Osteocyte (in vitro differentiated cells): ENCODE measurements around the gene GABARAP. TPM values are rescaled to one million over a fixed set of nuclear protein-coding genes. Genes with fewer than 3 reads are reported as not detected.

ENCODE experiments used
- DNase-seq: peaks from one replicate; pipeline ENCODE4 v3.0.0; 2021; ENCODE audit warnings: mixed read lengths; ENCODE audit not compliant: unreplicated experiment; ENCODE audit errors: extremely low spot score
- H3K27ac Mint-ChIP-seq: one replicate; pipeline ENCODE4 v1.8.0; 2021; ENCODE audit warnings: mild to moderate bottlenecking, mixed read lengths; ENCODE audit not compliant: unreplicated experiment
- H3K27me3 Mint-ChIP-seq: one replicate; pipeline ENCODE4 v1.8.0; 2021; ENCODE audit warnings: mixed read lengths; ENCODE audit not compliant: unreplicated experiment
- H3K36me3 Mint-ChIP-seq: one replicate; pipeline ENCODE4 v1.8.0; 2021; ENCODE audit warnings: mixed read lengths; ENCODE audit not compliant: unreplicated experiment
- H3K4me1 Mint-ChIP-seq: one replicate; pipeline ENCODE4 v1.8.0; 2021; ENCODE audit warnings: mixed read lengths; ENCODE audit not compliant: unreplicated experiment
- H3K4me3 Mint-ChIP-seq: one replicate; pipeline ENCODE4 v1.8.0; 2021; ENCODE audit warnings: mild to moderate bottlenecking, moderate library complexity, mixed read lengths; ENCODE audit not compliant: unreplicated experiment
- H3K9me3 Mint-ChIP-seq: one replicate; pipeline ENCODE4 v1.8.0; 2021; ENCODE audit warnings: mixed read lengths; ENCODE audit not compliant: unreplicated experiment
- total RNA-seq: library from RNA; stranded (reverse); gene quantifications from 2 replicates; pipeline ENCODE4 v1.2.1, GENCODE V29; 2021
- TF ChIP-seq, protein P1 (sequence below): fragments of 200-600 bp; sonication (generic); IDR thresholded peaks from 2 replicates; pipeline ENCODE4 v1.5.0; 2021; ENCODE audit warnings: antibody characterized with exemption, mild to moderate bottlenecking, moderate library complexity

The GABARAP gene
- total RNA-seq, 1 donor from 2014 or later, result 642 TPM

DNA sequence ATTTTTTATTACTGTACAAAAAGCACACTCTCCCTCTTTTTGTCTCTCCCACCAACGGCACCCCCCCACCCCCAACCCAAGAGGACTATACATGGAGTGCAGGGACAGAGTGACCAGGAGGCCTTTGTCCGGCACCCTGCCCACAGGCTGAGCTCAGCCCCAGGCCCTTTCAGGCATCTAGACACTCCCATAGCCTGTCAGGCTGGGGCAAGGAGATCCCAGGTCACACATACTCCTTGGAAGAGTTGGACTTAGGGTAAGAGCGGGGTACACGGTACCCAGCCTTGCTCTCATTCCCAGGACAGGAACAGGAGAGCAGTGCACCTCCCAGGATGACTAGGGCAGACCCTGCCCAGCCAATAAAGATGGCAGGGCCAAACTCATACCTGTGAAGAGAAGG is 17.9 kb upstream of the GABARAP start:
- peak overlapping the region; percentile 40 for H3K4me3 Mint-ChIP-seq
- peaks cover 33% of the 10 kb centered on the region for H3K4me1 Mint-ChIP-seq
- H3K27ac Mint-ChIP-seq, result no peak overlapping the region
- DNase-seq, result no peak
- H3K9me3 Mint-ChIP-seq, result no peaks in the 10 kb centered on the region
- peaks cover 14% of the 10 kb centered on the region for H3K27me3 Mint-ChIP-seq
- TF ChIP-seq, protein P1, sequence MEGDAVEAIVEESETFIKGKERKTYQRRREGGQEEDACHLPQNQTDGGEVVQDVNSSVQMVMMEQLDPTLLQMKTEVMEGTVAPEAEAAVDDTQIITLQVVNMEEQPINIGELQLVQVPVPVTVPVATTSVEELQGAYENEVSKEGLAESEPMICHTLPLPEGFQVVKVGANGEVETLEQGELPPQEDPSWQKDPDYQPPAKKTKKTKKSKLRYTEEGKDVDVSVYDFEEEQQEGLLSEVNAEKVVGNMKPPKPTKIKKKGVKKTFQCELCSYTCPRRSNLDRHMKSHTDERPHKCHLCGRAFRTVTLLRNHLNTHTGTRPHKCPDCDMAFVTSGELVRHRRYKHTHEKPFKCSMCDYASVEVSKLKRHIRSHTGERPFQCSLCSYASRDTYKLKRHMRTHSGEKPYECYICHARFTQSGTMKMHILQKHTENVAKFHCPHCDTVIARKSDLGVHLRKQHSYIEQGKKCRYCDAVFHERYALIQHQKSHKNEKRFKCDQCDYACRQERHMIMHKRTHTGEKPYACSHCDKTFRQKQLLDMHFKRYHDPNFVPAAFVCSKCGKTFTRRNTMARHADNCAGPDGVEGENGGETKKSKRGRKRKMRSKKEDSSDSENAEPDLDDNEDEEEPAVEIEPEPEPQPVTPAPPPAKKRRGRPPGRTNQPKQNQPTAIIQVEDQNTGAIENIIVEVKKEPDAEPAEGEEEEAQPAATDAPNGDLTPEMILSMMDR, result no peak
- peaks cover 12% of the 10 kb centered on the region for H3K36me3 Mint-ChIP-seq

DNA sequence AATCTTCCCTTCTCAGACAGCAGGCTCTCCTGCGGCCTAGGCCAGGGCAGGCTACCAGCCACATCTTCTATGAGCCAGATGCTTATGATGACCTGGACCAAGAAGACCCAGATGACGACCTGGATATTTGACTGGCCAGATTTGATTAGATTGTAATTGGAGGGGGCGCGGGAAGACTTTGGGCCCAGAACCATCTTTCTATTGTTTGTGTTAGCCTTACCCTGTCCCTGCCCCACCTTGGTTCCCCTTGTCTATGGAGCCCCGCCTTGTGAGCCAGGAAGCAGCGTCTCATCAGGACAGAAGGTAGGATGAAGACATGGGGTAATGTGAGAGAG is 17.3 kb upstream of the GABARAP start:
- Mint-ChIP-seq H3K4me1 (peaks cover 32% of the 10 kb centered on the region), H3K9me3 (no peaks in the 10 kb centered on the region), H3K36me3 (peaks cover 17% of the 10 kb centered on the region), H3K27me3 (peaks cover 14% of the 10 kb centered on the region), H3K4me3 (no peak overlapping the region), H3K27ac (no peak overlapping the region)
- no peak for DNase-seq
- TF ChIP-seq, protein P1, result no peak

DNA sequence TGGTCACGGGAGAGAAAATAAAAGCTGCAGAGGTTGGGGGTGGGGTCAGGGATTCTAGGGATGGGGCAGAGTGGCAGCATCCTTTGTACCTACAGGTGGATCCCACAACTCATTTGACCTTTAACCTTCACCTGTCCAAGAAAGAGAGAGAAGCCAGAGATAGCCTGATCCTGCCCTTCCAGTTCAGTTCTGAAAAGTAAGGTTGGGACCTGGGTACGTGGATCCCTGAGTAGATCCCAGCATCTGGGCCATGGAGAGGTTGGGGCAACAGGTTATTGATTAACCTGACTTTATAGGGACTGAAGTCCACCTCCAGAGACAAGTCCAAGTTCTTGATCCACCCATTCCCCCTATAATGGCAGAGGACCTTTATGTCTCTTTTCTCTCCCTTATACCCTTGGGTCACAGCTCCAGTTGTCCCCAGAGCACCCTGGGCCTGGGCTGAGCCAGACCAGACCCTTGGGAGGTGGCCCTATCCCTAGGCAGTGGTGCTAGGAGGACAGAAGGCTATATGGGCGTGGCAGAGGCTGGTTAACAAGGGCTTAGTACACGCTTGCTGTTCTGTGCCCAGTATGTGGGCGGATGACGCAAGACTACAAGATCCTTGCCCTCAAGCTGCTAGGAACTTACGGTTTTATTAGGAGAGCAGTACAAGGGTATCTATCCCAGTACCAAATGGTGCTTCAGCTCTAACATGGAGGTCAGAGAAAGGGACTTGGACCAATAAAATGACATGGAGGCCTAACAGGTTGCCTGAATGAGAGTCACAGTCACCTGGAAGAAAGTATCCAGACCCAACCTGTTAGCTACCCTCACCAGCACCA is 16.7 kb upstream of the GABARAP start:
- Mint-ChIP-seq H3K4me3 (no peak overlapping the region), H3K27ac (no peak overlapping the region), H3K27me3 (peaks cover 14% of the 10 kb centered on the region), H3K4me1 (peaks cover 26% of the 10 kb centered on the region), H3K36me3 (peaks cover 20% of the 10 kb centered on the region), H3K9me3 (no peaks in the 10 kb centered on the region)
- TF ChIP-seq, protein P1, result no peak
- no peak for DNase-seq

DNA sequence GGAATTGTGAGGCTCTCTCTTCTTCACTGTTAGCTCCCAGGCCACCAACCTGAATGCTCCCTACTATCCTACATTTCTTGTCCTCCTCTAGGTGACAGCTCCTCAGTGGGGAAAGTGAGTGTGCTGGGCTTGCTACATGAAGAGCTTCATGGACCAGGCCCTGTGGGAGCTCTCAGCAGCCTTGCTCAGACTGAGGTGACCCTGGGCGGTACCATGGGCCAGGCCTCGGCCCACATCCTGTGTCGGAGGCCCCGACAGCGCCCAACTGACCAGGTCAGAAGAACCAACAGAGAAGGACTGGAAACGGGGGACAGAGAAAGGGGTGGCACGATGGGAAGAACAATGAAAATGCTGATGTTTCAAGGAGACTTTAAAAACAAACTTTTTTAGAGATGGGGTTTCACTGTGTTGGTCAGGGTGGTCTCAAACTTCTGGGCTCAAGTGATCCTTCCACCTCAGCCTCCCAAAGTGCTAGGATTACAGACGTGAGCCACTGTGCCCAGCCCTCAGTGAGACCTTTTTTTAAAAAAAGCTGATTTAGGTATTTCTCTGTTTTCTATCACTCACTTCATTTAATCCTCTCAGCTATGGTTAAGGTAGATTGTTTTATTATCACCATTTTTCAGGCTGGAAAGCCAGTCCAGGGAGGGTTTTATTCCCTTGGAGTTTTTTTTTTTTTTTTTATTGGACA is 14.7 kb upstream of the GABARAP start:
- no peak for DNase-seq
- H3K4me3 Mint-ChIP-seq, result no peak overlapping the region
- peaks cover 3% of the 10 kb centered on the region for H3K27me3 Mint-ChIP-seq
- H3K27ac Mint-ChIP-seq, result no peak overlapping the region
- H3K36me3 Mint-ChIP-seq, result peaks cover 21% of the 10 kb centered on the region
- H3K9me3 Mint-ChIP-seq, result no peaks in the 10 kb centered on the region
- TF ChIP-seq, protein P1, result no peak
- H3K4me1 Mint-ChIP-seq, result peaks cover 19% of the 10 kb centered on the region

DNA sequence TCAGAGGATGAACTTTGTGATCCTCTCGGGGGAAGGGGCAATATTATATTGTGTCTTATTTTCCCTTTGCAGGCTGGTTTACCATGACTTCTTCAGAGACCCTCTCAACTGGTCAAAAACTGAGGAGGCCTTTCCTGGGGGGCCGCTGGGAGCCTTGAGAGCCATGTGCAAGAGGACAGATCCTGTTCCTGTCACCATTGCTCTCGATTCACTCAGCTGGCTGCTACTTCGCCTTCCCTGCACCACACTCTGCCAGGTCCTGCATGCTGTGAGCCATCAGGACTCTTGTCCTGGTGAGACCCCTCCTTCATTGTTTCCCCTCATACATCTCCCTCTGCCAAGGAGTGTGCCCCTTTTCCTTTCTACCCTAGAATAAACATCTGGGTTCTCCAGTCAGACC is 12.3 kb upstream of the GABARAP start:
- H3K4me3 Mint-ChIP-seq, result no peak overlapping the region
- TF ChIP-seq, protein P1, result no peak
- H3K27me3 Mint-ChIP-seq, result no peaks in the 10 kb centered on the region
- no peaks in the 10 kb centered on the region for H3K9me3 Mint-ChIP-seq
- H3K4me1 Mint-ChIP-seq, result peaks cover 24% of the 10 kb centered on the region
- no peak for DNase-seq
- H3K27ac Mint-ChIP-seq, result no peak overlapping the region
- H3K36me3 Mint-ChIP-seq, result peaks cover 21% of the 10 kb centered on the region
